ENCODE data around the gene LTBR. TPM values are rescaled to one million over a fixed set of nuclear protein-coding genes. Genes with fewer than 3 reads are reported as not detected.

The LTBR gene
- polyA plus RNA-seq, 2 of the 4 experiments (the other 2 are of a cell fraction), result 57.3 to 110 TPM

GRCh38 chr12:6356374-6356820, 27.6 kb upstream of the LTBR start (continued):
- TF ChIP-seq TP53 (CRISPR knock-in tag; IDR thresholded peaks at IDR 0.05) (no peak), EHMT2 (IDR thresholded peaks at IDR 0.05; ENCODE audit: low read depth) (no peak), TFCP2L1 (CRISPR knock-in tag; IDR thresholded peaks at IDR 0.05) (no peak), SMC3 (IDR thresholded peaks at IDR 0.05) (no peak), CHD4 (IDR thresholded peaks at IDR 0.05; ENCODE audit: borderline replicate concordance) (no peak)
- TF ChIP-seq, protein P1, sequence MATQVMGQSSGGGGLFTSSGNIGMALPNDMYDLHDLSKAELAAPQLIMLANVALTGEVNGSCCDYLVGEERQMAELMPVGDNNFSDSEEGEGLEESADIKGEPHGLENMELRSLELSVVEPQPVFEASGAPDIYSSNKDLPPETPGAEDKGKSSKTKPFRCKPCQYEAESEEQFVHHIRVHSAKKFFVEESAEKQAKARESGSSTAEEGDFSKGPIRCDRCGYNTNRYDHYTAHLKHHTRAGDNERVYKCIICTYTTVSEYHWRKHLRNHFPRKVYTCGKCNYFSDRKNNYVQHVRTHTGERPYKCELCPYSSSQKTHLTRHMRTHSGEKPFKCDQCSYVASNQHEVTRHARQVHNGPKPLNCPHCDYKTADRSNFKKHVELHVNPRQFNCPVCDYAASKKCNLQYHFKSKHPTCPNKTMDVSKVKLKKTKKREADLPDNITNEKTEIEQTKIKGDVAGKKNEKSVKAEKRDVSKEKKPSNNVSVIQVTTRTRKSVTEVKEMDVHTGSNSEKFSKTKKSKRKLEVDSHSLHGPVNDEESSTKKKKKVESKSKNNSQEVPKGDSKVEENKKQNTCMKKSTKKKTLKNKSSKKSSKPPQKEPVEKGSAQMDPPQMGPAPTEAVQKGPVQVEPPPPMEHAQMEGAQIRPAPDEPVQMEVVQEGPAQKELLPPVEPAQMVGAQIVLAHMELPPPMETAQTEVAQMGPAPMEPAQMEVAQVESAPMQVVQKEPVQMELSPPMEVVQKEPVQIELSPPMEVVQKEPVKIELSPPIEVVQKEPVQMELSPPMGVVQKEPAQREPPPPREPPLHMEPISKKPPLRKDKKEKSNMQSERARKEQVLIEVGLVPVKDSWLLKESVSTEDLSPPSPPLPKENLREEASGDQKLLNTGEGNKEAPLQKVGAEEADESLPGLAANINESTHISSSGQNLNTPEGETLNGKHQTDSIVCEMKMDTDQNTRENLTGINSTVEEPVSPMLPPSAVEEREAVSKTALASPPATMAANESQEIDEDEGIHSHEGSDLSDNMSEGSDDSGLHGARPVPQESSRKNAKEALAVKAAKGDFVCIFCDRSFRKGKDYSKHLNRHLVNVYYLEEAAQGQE (IDR thresholded peaks at IDR 0.05), result no peak

GRCh38 chr12:6358881-6359280, 25.1 kb upstream of the LTBR start:
- FAIRE-seq (no peak), ATAC-seq (no peak), DNase-seq (ENCODE audit: low read depth in 1 of 2, low spot score in 1 of 2) (no peak)
- Histone ChIP-seq H3K4me1 (peaks cover 32% of the 10 kb centered on the region), H3K4me2 (no peak overlapping the region), H3K9me3 (no peaks in the 10 kb centered on the region), H3K4me3 (no peak overlapping the region), H3K27ac (peak overlapping the region in 1 of 2 experiments; percentile 58; a peak in 1 of 6 replicates)
- CTCF ChIA-PET, result interaction anchor here (24.7 kb wide), 1 partner anchor 20 kb away, joined by 705 read pairs; the partner anchor contains the start of gene TNFRSF1A
- TF ChIP-seq, protein P2, sequence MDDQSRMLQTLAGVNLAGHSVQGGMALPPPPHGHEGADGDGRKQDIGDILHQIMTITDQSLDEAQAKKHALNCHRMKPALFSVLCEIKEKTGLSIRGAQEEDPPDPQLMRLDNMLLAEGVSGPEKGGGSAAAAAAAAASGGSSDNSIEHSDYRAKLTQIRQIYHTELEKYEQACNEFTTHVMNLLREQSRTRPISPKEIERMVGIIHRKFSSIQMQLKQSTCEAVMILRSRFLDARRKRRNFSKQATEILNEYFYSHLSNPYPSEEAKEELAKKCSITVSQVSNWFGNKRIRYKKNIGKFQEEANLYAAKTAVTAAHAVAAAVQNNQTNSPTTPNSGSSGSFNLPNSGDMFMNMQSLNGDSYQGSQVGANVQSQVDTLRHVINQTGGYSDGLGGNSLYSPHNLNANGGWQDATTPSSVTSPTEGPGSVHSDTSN (IDR thresholded peaks at IDR 0.05), result no peak
- TF ChIP-seq CBX8 (IDR thresholded peaks at IDR 0.05), result no peak
- TF ChIP-seq HOXB5 (CRISPR knock-in tag; IDR thresholded peaks at IDR 0.05), result no peak
- no peak for TF ChIP-seq CHD4 (IDR thresholded peaks at IDR 0.05; ENCODE audit: borderline replicate concordance)
- TF ChIP-seq, protein P3, sequence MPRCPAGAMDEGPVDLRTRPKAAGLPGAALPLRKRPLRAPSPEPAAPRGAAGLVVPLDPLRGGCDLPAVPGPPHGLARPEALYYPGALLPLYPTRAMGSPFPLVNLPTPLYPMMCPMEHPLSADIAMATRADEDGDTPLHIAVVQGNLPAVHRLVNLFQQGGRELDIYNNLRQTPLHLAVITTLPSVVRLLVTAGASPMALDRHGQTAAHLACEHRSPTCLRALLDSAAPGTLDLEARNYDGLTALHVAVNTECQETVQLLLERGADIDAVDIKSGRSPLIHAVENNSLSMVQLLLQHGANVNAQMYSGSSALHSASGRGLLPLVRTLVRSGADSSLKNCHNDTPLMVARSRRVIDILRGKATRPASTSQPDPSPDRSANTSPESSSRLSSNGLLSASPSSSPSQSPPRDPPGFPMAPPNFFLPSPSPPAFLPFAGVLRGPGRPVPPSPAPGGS (IDR thresholded peaks at IDR 0.05), result no peak
- TF ChIP-seq, protein P1 (IDR thresholded peaks at IDR 0.05), result no peak
- TF ChIP-seq RARB (CRISPR knock-in tag; IDR thresholded peaks at IDR 0.05), result no peak
- TF ChIP-seq ZSCAN20 (CRISPR knock-in tag; IDR thresholded peaks at IDR 0.05), result no peak
- no peak for TF ChIP-seq RNF2 (IDR thresholded peaks at IDR 0.05; ENCODE audit: borderline replicate concordance, low read depth)
- TF ChIP-seq RAD21 (conservative IDR thresholded peaks at IDR 0.05 in 1 of 2, IDR thresholded peaks at IDR 0.05 in 1 of 2), result no peak
- no peak for TF ChIP-seq CHD2 (IDR thresholded peaks at IDR 0.05; ENCODE audit: low read length, partially characterized antibody)
- no peak for TF ChIP-seq POLR2A (IDR thresholded peaks at IDR 0.05; ENCODE audit: low read length)
- TF ChIP-seq, protein P4, sequence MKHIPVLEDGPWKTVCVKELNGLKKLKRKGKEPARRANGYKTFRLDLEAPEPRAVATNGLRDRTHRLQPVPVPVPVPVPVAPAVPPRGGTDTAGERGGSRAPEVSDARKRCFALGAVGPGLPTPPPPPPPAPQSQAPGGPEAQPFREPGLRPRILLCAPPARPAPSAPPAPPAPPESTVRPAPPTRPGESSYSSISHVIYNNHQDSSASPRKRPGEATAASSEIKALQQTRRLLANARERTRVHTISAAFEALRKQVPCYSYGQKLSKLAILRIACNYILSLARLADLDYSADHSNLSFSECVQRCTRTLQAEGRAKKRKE (CRISPR knock-in tag; IDR thresholded peaks at IDR 0.05; ENCODE audit: low read depth), result no peak
- TF ChIP-seq POLR2AphosphoS2 (conservative IDR thresholded peaks at IDR 0.05; ENCODE audit: low read length), result no peak
- TF ChIP-seq EHF (CRISPR knock-in tag; IDR thresholded peaks at IDR 0.05), result no peak
- TF ChIP-seq BHLHE40 (IDR thresholded peaks at IDR 0.05; ENCODE audit: low read depth, low read length), result no peak
- no peak for TF ChIP-seq ESRRA (IDR thresholded peaks at IDR 0.05; ENCODE audit: borderline replicate concordance, low read length)
- no peak for TF ChIP-seq RCOR1 (IDR thresholded peaks at IDR 0.05; ENCODE audit: low read depth, low read length)
- TF ChIP-seq KDM1A (IDR thresholded peaks at IDR 0.05; ENCODE audit: low read depth), result no peak
- TF ChIP-seq FOSL2 (IDR thresholded peaks at IDR 0.05), result no peak
- no peak for TF ChIP-seq FOSL2 (CRISPR knock-in tag; IDR thresholded peaks at IDR 0.05)
- POLR2A ChIA-PET, result interaction anchor here (0.8 kb wide), 1 partner anchor 202 kb away, joined by 6 read pairs; no protein-coding TSS in a partner anchor
- 51% methylated on average over 1 of the region's 1 CpG for WGBS (ENCODE audit: missing lambda C conversion rate)

All from A549 (cell line).